ES-I3 (cell line): ENCODE results near the gene PRKAG2.

Experiments
- H3K36me3 ChIP-seq: 2 replicates; pipeline ENCODE4 v1.6.1; 2013; ENCODE audit warnings: mild to moderate bottlenecking, low read length, control low read depth, moderate library complexity; ENCODE audit not compliant: insufficient read depth
- H3K4me1 ChIP-seq: 2 replicates; pipeline ENCODE4 v1.6.1; 2013; ENCODE audit warnings: mild to moderate bottlenecking, control low read depth, low read length; ENCODE audit not compliant: insufficient read depth
- H3K9ac ChIP-seq: 2 replicates; pipeline ENCODE4 v1.6.1; 2013; ENCODE audit warnings: low read depth, mild to moderate bottlenecking, low read length, moderate library complexity
- H3K9me3 ChIP-seq: 2 replicates; pipeline ENCODE4 v1.6.1; 2013; ENCODE audit warnings: mild to moderate bottlenecking, low read length, moderate library complexity; ENCODE audit not compliant: control insufficient read depth, insufficient read depth

The PRKAG2 gene

GRCh38 chr7:151905766-151906165, 28.9 kb upstream of the PRKAG2 start:
- Histone ChIP-seq H3K36me3 (no peaks in the 10 kb centered on the region), H3K9ac (no peak overlapping the region), H3K9me3 (no peaks in the 10 kb centered on the region), H3K4me1 (no peaks in the 10 kb centered on the region)

- H3K36me3 ChIP-seq = no peaks in the 10 kb centered on the region
- no peaks in the 10 kb centered on the region for H3K9me3 ChIP-seq
- H3K4me1 ChIP-seq = no peaks in the 10 kb centered on the region
- no peak overlapping the region for H3K9ac ChIP-seq
Observed at GRCh38 chr7:151905353-151905752, 28.4 kb upstream of the PRKAG2 start.

GRCh38 chr7:151904270-151904669, 27.4 kb upstream of the PRKAG2 start:
- Histone ChIP-seq H3K9ac (no peak overlapping the region), H3K36me3 (no peaks in the 10 kb centered on the region), H3K9me3 (no peaks in the 10 kb centered on the region), H3K4me1 (no peaks in the 10 kb centered on the region)

- H3K36me3 ChIP-seq = no peaks in the 10 kb centered on the region
Observed at GRCh38 chr7:151903249-151904032, 26.5 kb upstream of the PRKAG2 start.

GRCh38 chr7:151902311-151902710, 25.4 kb upstream of the PRKAG2 start:
- H3K4me1 ChIP-seq = no peaks in the 10 kb centered on the region
- no peaks in the 10 kb centered on the region for H3K36me3 ChIP-seq
- no peak overlapping the region for H3K9ac ChIP-seq
- H3K9me3 ChIP-seq = no peaks in the 10 kb centered on the region

More at GRCh38 chr7:151903249-151904032, 26.5 kb upstream of the PRKAG2 start:
- Histone ChIP-seq H3K9me3 (no peaks in the 10 kb centered on the region), H3K4me1 (no peaks in the 10 kb centered on the region), H3K9ac (no peak overlapping the region)

- Histone ChIP-seq H3K4me1 (no peaks in the 10 kb centered on the region), H3K36me3 (no peaks in the 10 kb centered on the region), H3K9ac (no peak overlapping the region), H3K9me3 (no peaks in the 10 kb centered on the region)
Observed at GRCh38 chr7:151901828-151902227, 24.9 kb upstream of the PRKAG2 start.

- H3K9ac ChIP-seq = no peak overlapping the region
- H3K9me3 ChIP-seq = no peaks in the 10 kb centered on the region
- no peaks in the 10 kb centered on the region for H3K36me3 ChIP-seq
- peaks cover 1% of the 10 kb centered on the region; the same call in 1 of the 2 replicates for H3K4me1 ChIP-seq
Observed at GRCh38 chr7:151900986-151901621, 24.2 kb upstream of the PRKAG2 start.

- Histone ChIP-seq H3K9ac (no peak overlapping the region), H3K9me3 (no peaks in the 10 kb centered on the region), H3K4me1 (peaks cover 6% of the 10 kb centered on the region; the same call in 1 of the 2 replicates), H3K36me3 (no peaks in the 10 kb centered on the region)
Observed at GRCh38 chr7:151900591-151900985, 23.7 kb upstream of the PRKAG2 start.

GRCh38 chr7:151899513-151900360, 22.8 kb upstream of the PRKAG2 start:
- Histone ChIP-seq H3K4me1 (peaks cover 8% of the 10 kb centered on the region; the same call in 1 of the 2 replicates), H3K36me3 (no peaks in the 10 kb centered on the region), H3K9me3 (no peaks in the 10 kb centered on the region), H3K9ac (no peak overlapping the region)

GRCh38 chr7:151897951-151898686, 21.2 kb upstream of the PRKAG2 start:
- Histone ChIP-seq H3K36me3 (no peaks in the 10 kb centered on the region), H3K9me3 (no peaks in the 10 kb centered on the region), H3K4me1 (peaks cover 8% of the 10 kb centered on the region; the same call in 1 of the 2 replicates), H3K9ac (no peak overlapping the region)

GRCh38 chr7:151897161-151897731, 20.3 kb upstream of the PRKAG2 start:
- H3K4me1 ChIP-seq = peaks cover 8% of the 10 kb centered on the region; the same call in 1 of the 2 replicates
- H3K36me3 ChIP-seq = no peaks in the 10 kb centered on the region

GRCh38 chr7:151896486-151896885, 19.6 kb upstream of the PRKAG2 start:
- Histone ChIP-seq H3K4me1 (peaks cover 8% of the 10 kb centered on the region; the same call in 1 of the 2 replicates), H3K9ac (no peak overlapping the region), H3K9me3 (no peaks in the 10 kb centered on the region), H3K36me3 (no peaks in the 10 kb centered on the region)

More at GRCh38 chr7:151897161-151897731, 20.3 kb upstream of the PRKAG2 start:
- H3K9me3 ChIP-seq = no peaks in the 10 kb centered on the region
- no peak overlapping the region; the same call in 1 of the 2 replicates for H3K9ac ChIP-seq

- no peaks in the 10 kb centered on the region for H3K36me3 ChIP-seq
- no peak overlapping the region for H3K9ac ChIP-seq
- no peaks in the 10 kb centered on the region for H3K9me3 ChIP-seq
- peaks cover 8% of the 10 kb centered on the region; the same call in 1 of the 2 replicates for H3K4me1 ChIP-seq
Observed at GRCh38 chr7:151896086-151896485, 19.2 kb upstream of the PRKAG2 start.
